Stomach smooth muscle (tissue), 2 donors: ENCODE data around the gene C9.
"Not testable (repeated sequence)": the region's sequence is repeated elsewhere in the genome, so short reads cannot be mapped to it uniquely, and the experiment has no call there.

ENCODE experiments used
- H3K27ac ChIP-seq: one replicate; pipeline ENCODE4 v1.7.0; 2013; ENCODE audit warnings: mild to moderate bottlenecking, low read length, inconsistent platforms
- H3K27me3 ChIP-seq, 2 donors: one replicate each; pipeline ENCODE4 v1.7.0; 2013; ENCODE audit warnings: low read length in 2 of 2; ENCODE audit not compliant: insufficient read depth in 2 of 2, control insufficient read depth in 1 of 2
- H3K36me3 ChIP-seq, 2 donors: one replicate each; pipeline ENCODE4 v1.7.0; 2013; ENCODE audit warnings: low read length in 2 of 2; ENCODE audit not compliant: control insufficient read depth in 2 of 2, insufficient read depth in 2 of 2
- H3K4me1 ChIP-seq: one replicate; pipeline ENCODE4 v1.7.0; 2013; ENCODE audit warnings: low read length; ENCODE audit not compliant: control insufficient read depth, insufficient read depth
- H3K4me3 ChIP-seq, 2 donors: one replicate each; pipeline ENCODE4 v1.7.0; 2013; ENCODE audit warnings: low read length in 2 of 2
- H3K9ac ChIP-seq, 2 donors: one replicate each; pipeline ENCODE4 v1.7.0; 2013; ENCODE audit warnings: low read length in 2 of 2, mild to moderate bottlenecking in 1 of 2
- H3K9me3 ChIP-seq, 2 donors: one replicate each; pipeline ENCODE4 v1.7.0; 2013; ENCODE audit warnings: low read length in 2 of 2; ENCODE audit not compliant: control insufficient read depth in 2 of 2
- donor health status: healthy.
- donor health status: Pancreatic carcinoma.

C9 gene

GRCh38 chr5:39364367-39364766, at the start of gene C9:
Gene C9, minus strand, starts transcription at chr5:39364495. Its CDS starts 31 bp downstream, at chr5:39364464.
- Histone ChIP-seq H3K27me3 (peaks cover 2 to 4% of the 10 kb centered on the region in 2 donors), H3K9me3 (no peaks in the 10 kb centered on the region), H3K27ac (no peak within 1 kb of the TSS), H3K9ac (no peak within 1 kb of the TSS), H3K4me1 (no peaks in the 10 kb centered on the region), H3K36me3 (no peaks in the 10 kb centered on the region), H3K4me3 (no peak within 1 kb of the TSS)

GRCh38 chr5:39413771-39414170, 49.5 kb upstream of the C9 start:
- Histone ChIP-seq H3K27me3 (no peaks in the 10 kb centered on the region), H3K27ac (no peak overlapping the region), H3K36me3 (no peaks in the 10 kb centered on the region), H3K4me1 (peaks cover 4% of the 10 kb centered on the region), H3K9me3 (no peaks in the 10 kb centered on the region), H3K4me3 (no peak overlapping the region), H3K9ac (no peak overlapping the region)

DNA sequence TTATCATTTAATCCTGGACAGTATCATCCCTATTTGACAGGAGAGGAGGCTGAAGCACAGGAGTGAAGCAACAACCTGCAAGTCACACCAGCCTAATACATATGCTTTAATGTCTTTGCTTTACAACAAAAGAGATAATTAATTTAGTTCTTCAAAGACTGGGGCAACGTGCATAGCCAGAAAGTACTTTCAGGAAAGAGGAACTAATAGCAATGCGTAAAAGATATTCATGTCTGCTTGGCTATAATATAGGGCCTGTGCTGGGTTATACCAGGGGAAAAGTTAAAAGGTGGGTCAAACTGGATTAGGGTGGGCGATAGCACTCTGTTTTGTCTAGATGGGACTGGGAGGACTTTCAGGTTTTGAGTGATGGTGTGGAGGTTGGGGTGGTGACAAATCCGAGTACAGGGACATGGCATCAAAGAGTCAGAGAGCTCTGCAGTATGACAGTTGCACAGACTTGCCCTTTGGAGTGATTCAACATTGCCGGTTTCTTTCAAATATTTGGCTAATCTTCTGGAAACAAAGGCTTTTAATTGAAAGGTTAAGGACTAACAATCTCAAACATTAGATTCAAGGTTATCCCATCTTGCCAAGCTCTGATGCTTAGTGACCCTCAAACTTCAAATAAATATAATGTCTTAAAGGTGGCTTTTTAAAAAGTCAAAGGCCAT, 48.6 kb upstream of the C9 start:
- Histone ChIP-seq H3K9ac (no peak overlapping the region), H3K36me3 (no peaks in the 10 kb centered on the region), H3K27ac (no peak overlapping the region), H3K9me3 (no peaks in the 10 kb centered on the region), H3K4me1 (peaks cover 10% of the 10 kb centered on the region), H3K27me3 (no peaks in the 10 kb centered on the region), H3K4me3 (no peak overlapping the region)

DNA sequence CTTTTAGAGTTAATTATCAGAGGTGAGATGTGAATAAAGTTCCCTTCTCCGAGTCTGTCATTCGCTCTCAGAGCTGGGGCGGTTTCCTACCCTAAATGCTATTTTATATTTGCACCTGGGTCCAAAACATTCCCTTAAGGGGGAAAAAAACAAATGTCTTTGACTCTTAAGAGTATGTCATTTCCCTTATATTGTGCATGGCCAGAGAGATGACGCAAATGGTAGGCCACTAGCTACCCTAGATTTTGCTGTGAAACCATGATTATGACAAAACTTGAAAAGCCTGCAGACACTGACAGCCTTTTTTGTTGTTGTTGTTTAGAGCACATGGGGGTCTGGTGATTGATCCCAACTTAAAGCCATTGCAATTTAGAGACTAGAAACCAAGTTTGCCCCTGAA, 47.7 kb upstream of the C9 start:
- no peaks in the 10 kb centered on the region for H3K36me3 ChIP-seq
- no peaks in the 10 kb centered on the region for H3K9me3 ChIP-seq
- H3K27ac ChIP-seq, result no peak overlapping the region
- H3K4me3 ChIP-seq, result no peak overlapping the region
- no peaks in the 10 kb centered on the region for H3K27me3 ChIP-seq
- no peak overlapping the region for H3K9ac ChIP-seq
- peaks cover 10% of the 10 kb centered on the region for H3K4me1 ChIP-seq

- H3K9ac ChIP-seq, result no peak overlapping the region
- H3K4me1 ChIP-seq, result peaks cover 10% of the 10 kb centered on the region
- H3K27ac ChIP-seq, result no peak overlapping the region
- H3K36me3 ChIP-seq, result no peaks in the 10 kb centered on the region
- no peaks in the 10 kb centered on the region for H3K9me3 ChIP-seq
- no peak overlapping the region for H3K4me3 ChIP-seq
- H3K27me3 ChIP-seq, result no peaks in the 10 kb centered on the region
Observed at GRCh38 chr5:39411061-39411460, 46.8 kb upstream of the C9 start.

DNA sequence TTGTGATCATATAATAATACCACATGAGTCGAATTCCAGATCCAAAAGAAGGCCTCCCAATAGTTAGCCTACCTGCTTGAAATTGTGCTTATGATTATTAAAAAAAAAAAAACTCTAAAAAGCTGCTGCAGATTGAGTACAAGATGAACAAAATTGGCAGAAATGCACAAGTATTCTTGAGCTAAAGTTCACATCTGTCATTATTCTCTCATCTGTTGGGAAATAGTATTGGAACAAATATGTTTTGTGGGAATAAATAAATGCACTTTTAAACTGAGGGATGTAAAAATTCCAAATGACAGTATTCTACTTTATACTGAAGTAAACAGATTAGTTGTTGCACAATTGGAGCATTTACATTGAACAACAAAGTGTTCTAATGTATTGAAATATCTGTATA, 44.7 kb upstream of the C9 start:
- H3K9ac ChIP-seq, result no peak overlapping the region
- no peaks in the 10 kb centered on the region for H3K27me3 ChIP-seq
- H3K4me3 ChIP-seq, result no peak overlapping the region
- peaks cover 10% of the 10 kb centered on the region for H3K4me1 ChIP-seq
- no peaks in the 10 kb centered on the region for H3K9me3 ChIP-seq
- no peak overlapping the region for H3K27ac ChIP-seq
- no peaks in the 10 kb centered on the region for H3K36me3 ChIP-seq

DNA sequence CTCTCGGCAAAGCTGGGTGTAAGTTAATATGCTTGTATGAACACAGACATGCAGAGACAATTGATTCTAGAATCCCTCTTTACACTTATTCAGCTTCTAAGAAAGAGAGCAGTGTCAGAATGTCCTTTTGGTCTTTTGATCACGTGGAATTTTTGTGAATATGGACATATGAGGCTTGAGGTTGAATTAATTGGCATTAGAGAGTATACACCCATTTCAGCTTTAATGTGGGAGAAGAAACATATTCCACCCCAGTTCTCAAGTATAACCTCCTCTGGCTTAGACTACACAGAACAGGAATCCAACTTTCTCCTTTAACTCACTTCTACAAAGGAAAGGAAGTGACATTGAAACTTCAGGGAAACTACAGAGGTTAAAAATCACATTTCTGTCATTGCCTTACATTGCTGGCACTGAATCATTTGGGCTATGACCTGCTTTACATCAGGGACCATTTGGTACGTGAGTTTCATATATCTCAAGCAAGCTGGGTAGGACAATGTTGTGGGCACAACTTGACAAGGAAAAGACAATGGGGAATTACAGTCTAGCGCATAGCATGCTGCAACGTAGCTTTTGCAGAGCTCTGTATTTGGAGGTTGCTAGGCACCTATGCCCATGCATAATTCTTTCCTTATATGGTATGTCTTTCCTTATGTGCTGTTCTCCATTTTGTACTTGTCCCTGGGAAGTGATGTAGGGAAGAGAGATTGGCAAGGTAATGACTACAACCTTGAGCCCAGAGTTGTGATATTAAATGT, 41.0 kb upstream of the C9 start:
- peaks cover 6% of the 10 kb centered on the region for H3K4me1 ChIP-seq
- no peaks in the 10 kb centered on the region for H3K9me3 ChIP-seq
- H3K27me3 ChIP-seq, result no peaks in the 10 kb centered on the region
- no peak overlapping the region for H3K9ac ChIP-seq
- no peak overlapping the region for H3K27ac ChIP-seq
- no peaks in the 10 kb centered on the region for H3K36me3 ChIP-seq
- no peak overlapping the region for H3K4me3 ChIP-seq

DNA sequence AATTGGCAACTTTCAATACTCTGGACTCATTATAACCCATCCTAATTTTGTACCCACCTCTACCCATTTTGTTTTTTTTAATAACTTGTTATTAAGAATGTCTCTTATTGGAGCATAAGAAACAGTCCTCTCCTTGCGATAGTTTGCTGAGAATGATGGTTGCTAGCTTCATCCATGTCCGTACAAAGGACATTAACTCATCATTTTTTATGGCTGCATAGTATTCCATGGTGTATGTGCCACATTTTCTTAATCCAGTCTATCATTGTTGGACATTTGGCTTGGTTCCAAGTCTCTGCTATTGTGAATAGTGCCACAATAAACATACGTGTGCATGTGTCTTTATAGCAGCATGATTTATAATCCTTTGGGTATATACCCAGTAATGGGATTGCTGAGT, 39.5 kb upstream of the C9 start:
- not testable (repeated sequence) for H3K36me3 ChIP-seq, H3K4me3 ChIP-seq, H3K27ac ChIP-seq, H3K27me3 ChIP-seq, H3K9me3 ChIP-seq, H3K9ac ChIP-seq, H3K4me1 ChIP-seq

GRCh38 chr5:39402140-39402539, 37.8 kb upstream of the C9 start:
- not testable (repeated sequence) for H3K9me3 ChIP-seq, H3K9ac ChIP-seq, H3K36me3 ChIP-seq, H3K4me3 ChIP-seq, H3K4me1 ChIP-seq, H3K27me3 ChIP-seq, H3K27ac ChIP-seq

DNA sequence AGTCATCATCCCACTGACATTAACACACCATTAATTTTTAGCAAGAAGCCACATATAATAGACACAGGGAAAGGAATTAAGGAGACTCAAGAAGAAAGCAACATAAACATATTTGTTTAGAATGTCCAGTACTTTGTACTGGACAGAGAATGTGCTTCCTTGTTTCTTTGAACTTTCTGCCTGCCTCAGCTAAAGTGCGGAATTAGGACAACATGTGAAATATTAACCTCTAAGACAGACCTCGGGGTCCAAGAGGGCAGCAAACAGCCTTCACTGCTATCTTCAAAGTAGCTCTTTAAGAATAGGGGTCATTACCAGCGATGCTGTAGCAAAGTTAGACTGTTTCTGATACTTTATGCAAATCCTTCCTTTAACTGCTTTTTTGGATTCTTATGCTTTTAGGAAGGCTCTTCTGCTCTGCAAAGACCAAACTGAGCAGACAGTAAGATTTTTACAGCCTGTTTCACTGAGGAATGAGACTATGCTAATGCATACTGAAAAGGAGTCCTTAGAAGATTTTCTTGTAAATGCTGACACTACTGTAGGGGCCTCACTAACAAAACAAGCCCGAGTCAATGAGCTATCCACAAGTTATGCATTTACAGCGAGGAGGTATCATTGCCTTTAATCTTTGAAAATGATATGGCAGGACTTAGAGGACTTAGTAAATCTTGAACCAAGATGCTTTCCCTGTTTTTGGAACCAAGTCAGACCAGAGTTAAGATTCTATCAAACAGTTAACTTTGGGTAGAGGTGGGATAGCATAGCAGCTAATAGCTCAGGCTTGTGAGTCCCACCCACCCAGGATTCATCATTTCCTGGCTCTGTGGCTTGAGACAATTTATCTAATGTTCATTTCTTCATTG, 36.7 kb upstream of the C9 start:
- Histone ChIP-seq H3K27me3 (no peaks in the 10 kb centered on the region), H3K27ac (no peak overlapping the region), H3K36me3 (no peaks in the 10 kb centered on the region), H3K4me3 (no peak overlapping the region), H3K9ac (no peak overlapping the region), H3K9me3 (no peaks in the 10 kb centered on the region), H3K4me1 (no peaks in the 10 kb centered on the region)
